HG03103 (cell line): ENCODE measurements around the gene KAT2A.

ENCODE experiments used
- ATAC-seq: cut with Tn5 transposase; IDR thresholded peaks from one replicate; pipeline ENCODE4 v1.9.1; 2021; ENCODE audit warnings: low read depth; ENCODE audit not compliant: unreplicated experiment

Gene KAT2A

GRCh38 chr17:42135664-42136653 is 14.8 kb upstream of the KAT2A start:
- no peak for ATAC-seq

- ATAC-seq: no peak
Observed at GRCh38 chr17:42135151-42135550, 14.0 kb upstream of the KAT2A start.

GRCh38 chr17:42133461-42134041 is 12.4 kb upstream of the KAT2A start:
- peak; percentile 67 for ATAC-seq

DNA sequence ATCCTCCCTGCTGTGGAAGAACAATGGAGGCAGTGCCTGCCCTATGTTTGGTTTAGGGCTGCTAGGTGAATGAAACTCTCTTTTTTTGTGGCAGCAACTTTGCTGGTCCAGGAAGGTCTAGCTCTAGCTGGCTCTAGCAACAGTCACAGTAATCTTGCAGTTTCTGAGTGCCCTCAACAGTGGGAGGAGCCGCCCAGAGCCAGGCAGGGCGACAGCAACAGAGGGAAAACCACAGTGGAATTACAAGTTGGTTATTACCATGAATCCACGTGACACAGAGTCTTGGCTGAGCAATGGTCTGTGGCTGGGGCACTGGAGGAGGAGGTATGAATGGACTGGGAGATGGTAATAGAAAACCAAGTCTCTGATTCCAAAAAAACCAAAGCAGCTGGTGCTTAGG is 11.8 kb upstream of the KAT2A start:
- peak; percentile 11 for ATAC-seq

DNA sequence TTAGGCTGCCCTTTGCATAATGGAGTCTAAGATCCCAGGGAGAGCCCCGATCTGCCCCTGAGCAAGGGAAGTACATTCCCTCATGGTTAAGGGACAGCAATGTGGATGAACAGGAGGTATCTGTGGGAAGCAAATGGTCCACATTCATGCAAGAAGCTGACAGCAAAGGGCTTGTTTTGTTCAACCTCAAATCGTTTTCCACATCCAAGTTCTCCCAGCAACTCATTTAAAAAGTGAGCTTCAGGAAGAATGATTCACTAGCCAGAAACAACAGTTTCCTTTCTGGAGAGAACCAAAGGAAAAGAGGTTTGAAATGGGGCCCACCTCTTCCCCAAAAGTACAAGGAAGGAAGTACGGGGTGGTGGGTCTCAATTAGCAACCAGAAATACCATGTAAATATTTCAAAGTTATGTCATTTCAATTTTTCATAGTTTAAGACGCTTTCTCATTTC is 10.8 kb upstream of the KAT2A start:
- ATAC-seq: no peak

DNA sequence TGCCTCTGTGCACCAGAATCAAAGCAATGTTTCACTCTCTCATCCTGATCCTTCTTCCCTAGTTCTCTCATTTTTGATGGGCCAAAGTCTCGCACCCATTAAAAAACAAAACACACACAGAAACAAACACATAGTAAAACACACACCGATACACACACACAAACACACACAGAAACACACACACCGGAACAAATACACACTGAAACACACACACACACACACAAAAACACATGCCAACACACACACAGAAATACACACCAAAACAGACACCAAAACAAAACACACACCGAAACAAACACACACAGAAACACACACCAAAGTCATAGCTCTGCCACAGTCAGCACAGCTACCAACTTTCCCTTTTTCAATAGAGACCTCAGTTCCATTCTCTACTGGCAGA is 10.1 kb upstream of the KAT2A start:
- no peak for ATAC-seq

GRCh38 chr17:42130310-42130936 is 9.3 kb upstream of the KAT2A start:
- no peak for ATAC-seq

GRCh38 chr17:42129109-42129837 is 8.1 kb upstream of the KAT2A start:
- ATAC-seq: no peak

- ATAC-seq: no peak
Observed at GRCh38 chr17:42127414-42127813, 6.2 kb upstream of the KAT2A start.

GRCh38 chr17:42126836-42127235 is 5.7 kb upstream of the KAT2A start:
- no peak for ATAC-seq

DNA sequence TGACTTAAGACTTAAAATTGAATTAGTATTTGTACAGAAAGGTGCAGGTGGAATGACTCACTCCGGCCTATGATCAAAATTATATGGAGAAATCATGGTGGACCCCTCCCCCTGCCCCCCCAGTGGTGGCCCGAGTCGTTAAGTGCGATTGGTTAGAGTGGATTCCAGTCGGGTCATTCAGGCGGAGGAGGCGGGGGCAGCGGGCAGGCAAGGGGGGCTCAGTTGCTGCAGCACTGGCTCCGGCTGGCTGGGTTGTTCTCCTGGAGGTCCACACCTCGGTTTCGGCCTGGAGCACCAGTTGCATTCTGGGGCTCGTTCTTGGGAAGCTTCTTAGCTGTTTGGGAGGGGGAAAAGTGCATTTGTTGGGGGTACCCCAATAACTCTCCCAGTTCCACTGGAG is 4.4 kb upstream of the KAT2A start:
- no peak for ATAC-seq

DNA sequence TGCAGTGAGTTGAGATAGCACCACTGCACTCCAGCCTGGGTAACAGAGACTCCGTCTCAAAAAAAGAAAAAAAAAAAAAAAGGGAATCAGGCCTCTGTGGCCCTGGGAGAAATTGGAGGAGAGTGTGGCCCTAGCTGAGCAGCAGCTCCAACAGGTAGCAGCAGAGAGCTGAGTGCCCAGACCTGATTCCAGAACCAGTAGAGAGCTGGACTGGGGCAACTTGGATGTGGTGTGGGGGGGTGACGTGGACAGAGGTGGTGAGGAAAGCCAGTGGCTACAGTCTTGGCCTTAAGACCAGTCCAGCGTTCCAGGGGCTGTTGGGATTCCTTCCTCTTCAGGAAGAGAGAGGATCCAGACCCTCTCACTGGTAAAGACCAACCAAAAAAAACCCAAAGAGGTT is 3.1 kb upstream of the KAT2A start:
- no peak for ATAC-seq

DNA sequence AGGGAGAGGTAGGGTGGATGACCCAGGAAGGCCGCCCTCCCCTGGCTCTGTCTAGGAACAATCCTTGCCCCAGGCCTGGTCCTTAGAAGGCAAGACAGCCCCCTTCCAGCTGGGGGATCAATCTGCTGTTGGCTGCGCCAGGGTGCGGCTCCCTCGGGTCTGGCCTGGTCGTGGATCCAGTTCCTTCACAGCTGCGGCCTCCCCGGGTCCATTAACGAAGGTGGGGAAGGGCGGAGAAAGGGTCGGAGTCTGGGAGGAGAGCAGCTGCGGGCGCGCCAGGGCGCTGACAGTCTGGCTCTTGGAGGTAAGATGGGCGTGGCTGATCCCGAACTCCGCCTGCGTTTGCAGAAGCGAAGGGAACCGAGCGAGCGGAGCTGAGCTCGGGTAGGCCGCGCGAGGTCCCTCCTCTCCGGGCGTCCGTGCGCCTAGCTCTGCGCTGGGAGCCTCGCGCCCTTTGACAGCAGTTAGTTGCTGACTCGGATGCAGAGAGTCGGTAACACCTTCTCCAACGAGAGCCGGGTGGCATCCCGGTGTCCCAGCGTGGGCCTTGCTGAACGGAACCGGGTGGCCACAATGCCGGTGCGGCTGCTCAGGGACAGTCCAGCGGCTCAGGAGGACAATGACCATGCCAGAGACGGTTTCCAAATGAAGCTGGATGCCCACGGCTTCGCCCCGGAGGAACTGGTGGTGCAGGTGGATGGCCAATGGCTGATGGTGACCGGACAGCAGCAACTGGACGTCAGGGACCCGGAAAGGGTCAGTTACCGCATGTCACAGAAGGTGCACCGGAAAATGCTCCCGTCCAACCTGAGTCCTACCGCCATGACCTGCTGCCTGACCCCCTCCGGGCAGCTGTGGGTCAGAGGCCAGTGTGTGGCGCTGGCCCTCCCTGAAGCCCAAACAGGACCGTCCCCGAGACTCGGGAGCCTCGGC is 1.5 kb upstream of the KAT2A start, which contains the start of gene HSPB9:
Gene HSPB9 (plus strand): TSS at position 434 of the 933 bp plus-strand sequence. CDS start 47 bp downstream, at position 481.
- no peak for ATAC-seq

DNA sequence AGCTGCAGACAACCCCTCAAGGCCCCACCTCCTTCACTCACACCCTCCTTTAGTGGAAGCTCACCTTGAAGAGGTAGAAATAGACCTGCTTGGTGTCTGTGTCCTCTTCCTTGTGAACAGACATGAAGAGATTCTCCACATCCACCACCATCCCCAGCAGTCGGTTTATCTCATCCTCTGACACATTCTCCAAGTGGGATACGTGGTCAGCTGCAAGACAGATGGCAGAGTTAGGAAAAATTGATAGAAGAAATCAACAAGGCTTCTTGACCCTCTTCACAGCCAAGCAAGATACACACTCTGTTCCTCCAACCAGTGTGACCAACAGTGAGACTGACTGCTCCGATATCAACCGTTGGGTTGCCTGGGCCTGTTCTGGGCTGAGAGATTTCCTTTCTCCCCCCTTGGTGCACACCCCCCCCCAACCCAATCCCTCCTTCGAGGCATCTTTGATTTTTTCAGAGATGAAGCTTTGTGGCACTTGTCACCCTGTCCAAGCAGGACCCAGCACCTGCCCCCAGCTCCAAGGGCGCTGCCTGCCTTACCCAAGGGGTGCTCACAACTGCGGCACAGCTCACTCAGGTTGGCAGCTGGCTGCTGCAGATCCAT is 902 bp downstream of the KAT2A start:
- no peak for ATAC-seq

DNA sequence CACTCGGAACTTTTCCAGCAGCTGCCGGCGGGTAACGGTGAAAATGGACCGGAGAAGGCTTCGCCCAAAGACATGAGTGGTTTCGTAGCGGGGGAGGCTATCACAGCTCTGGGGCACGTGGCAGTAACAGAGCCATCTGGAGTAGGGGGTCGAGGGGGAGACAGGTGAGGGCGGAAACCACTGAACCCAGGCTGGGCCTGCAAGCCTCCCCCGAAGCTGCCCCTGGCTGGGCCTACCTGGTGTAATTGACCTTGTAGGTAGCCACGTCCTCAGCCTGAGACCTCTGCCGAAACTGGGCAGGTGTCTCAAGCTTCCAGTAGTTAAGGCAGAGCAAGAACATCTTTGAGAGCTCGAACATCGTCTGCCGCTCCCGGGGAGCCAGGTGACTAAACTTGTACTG is 1.9 kb downstream of the KAT2A start:
- ATAC-seq: no peak

- no peak for ATAC-seq
Observed at GRCh38 chr17:42118545-42118944, 2.6 kb downstream of the KAT2A start.

- no peak for ATAC-seq
Observed at GRCh38 chr17:42118126-42118510, 3.0 kb downstream of the KAT2A start.

DNA sequence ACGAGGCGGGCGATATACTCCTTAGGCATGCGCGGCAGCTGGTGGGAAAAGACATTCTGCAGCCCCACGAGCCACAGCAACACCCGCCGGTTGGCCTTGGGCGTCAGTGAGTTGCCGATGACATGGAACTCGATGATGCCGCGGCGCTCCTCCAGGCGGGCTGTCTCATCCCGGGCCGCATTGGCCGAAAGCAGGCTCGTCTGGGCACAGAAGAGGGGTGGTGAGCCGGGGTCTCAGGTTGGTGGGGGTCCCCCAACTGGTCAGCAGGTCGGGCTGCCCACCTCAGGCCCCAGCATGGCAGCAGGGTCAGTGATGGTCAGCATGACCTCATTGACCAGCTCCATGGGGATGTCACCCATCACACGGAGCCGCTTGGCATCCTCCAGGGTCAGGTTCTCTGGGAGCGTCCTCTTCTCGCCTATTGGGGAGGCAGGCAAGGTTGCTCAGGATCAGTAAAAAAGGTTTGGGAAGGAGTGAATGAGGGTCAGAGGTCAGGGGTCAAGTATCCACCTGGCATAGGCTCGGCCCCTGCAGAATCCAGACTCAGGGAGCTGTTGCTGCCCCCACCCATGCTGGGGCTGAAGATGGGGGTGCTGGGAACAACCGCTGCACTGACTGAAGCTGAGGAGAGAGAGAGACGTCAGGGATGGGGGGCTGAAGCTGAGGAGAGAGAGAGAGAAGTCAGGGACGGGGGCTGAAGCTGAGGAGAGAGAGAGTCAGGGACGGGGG is 3.6 kb downstream of the KAT2A start:
- ATAC-seq: no peak
